ENCODE data around the gene GRM8. TPM values are rescaled to one million over a fixed set of nuclear protein-coding genes. Genes with fewer than 3 reads are reported as not detected.

Gene GRM8
- polyA plus RNA-seq, 1 donor (not counting 4 experiments of a cell fraction or from before 2014, with no cell fraction given) = not detected

DNA sequence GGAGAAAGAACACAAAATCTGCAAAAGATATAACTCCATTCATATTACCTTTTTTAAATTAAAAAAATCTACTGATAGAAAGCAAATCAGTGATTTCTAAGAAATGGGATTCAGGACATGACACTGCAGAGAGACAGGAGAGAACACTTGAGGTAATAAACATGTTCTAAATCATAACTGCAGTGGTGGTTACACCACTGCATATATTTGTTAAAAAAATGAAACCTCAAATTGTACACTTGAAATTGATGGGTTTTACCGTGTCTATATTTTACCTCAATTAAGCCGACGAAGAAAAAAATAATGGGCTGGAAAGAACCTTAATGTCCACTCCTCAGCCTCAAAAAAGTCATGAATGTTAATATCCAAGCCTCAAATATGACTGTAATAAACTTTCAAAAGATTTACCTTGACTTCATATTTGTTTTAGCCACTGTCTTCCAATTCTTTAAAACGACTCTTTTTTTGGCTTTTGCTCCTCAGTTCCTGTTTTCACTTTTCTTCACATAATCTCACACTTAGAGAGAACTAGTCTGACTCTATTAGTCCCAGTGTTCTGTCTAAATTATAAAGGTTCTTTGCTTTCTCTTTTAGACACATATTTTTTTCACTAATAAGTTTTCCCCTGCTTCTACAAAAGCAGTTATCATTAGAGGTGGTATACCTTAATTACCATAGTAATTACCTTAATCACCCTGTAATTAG, 502.4 kb downstream of the GRM8 start:
- no peak for FAIRE-seq
- dilution Hi-C loops (cut with MboI; ENCODE audit: extremely low pct_ligation_motif_present, low sequenced_read_pairs) = no loop called here

DNA sequence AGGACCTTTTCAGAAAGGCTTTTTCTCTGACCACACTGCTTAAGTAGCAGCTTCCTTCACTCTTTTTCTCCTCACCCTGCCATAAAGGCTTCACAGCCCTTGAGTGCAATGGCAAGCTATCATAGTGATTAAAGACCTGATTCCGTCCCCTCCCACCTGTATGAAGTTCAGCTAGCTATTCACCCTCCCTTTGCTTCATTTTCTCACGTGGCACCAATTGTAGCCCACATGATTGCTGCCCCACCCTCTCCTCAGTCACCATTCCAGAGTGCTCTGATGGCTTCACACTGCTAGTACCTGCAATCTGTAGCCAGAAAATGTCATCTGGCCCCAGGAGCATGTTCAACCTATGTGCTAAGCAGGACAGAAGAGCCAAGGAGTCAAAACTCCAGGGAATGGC, 523.8 kb downstream of the GRM8 start:
- TF ChIP-seq EZH2 (IDR thresholded peaks at IDR 0.05; ENCODE audit: low read length) = no peak
- TF ChIP-seq, protein P1, sequence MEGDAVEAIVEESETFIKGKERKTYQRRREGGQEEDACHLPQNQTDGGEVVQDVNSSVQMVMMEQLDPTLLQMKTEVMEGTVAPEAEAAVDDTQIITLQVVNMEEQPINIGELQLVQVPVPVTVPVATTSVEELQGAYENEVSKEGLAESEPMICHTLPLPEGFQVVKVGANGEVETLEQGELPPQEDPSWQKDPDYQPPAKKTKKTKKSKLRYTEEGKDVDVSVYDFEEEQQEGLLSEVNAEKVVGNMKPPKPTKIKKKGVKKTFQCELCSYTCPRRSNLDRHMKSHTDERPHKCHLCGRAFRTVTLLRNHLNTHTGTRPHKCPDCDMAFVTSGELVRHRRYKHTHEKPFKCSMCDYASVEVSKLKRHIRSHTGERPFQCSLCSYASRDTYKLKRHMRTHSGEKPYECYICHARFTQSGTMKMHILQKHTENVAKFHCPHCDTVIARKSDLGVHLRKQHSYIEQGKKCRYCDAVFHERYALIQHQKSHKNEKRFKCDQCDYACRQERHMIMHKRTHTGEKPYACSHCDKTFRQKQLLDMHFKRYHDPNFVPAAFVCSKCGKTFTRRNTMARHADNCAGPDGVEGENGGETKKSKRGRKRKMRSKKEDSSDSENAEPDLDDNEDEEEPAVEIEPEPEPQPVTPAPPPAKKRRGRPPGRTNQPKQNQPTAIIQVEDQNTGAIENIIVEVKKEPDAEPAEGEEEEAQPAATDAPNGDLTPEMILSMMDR (optimal IDR thresholded peaks at IDR 0.05 in 1 of 3, IDR thresholded peaks at IDR 0.05 in 1 of 3, conservative IDR thresholded peaks at IDR 0.05 in 1 of 3; ENCODE audit: extremely low read depth in 1 of 3, insufficient read depth in 2 of 3, low read length in 3 of 3) = no peak
- dilution Hi-C loops (cut with MboI; ENCODE audit: extremely low pct_ligation_motif_present, low sequenced_read_pairs) = no loop called here
- no peak for DNase-seq (ENCODE audit: low read depth, low spot score)
- FAIRE-seq = no peak
- H3K27ac ChIP-seq (ENCODE audit: control insufficient read depth, insufficient read depth, low read length) = no peak overlapping the region
- no peak overlapping the region for H3K4me3 ChIP-seq (ENCODE audit: control insufficient read depth in 2 of 3, extremely low read depth in 1 of 3, insufficient read depth in 2 of 3, low read depth in 1 of 3, low read length in 3 of 3)
- no peak overlapping the region for H3K4me2 ChIP-seq (ENCODE audit: control insufficient read depth, extremely low read depth, insufficient read depth, low read depth, low read length)
- no peaks in the 10 kb centered on the region for H3K36me3 ChIP-seq (ENCODE audit: control insufficient read depth in 2 of 2, extremely low read depth in 1 of 2, insufficient read depth in 2 of 2, low read length in 2 of 2)
- no peak overlapping the region for H3K9ac ChIP-seq (ENCODE audit: control insufficient read depth, extremely low read depth, insufficient read depth, low read length)
- H3K27me3 ChIP-seq (ENCODE audit: control insufficient read depth, extremely low read depth, insufficient read depth, low read length) = no peaks in the 10 kb centered on the region
- no peak overlapping the region for H2AFZ ChIP-seq (ENCODE audit: control insufficient read depth, low read length)
- no peaks in the 10 kb centered on the region for H3K9me1 ChIP-seq (ENCODE audit: control insufficient read depth, extremely low read depth, insufficient read depth, low read length)
- no peaks in the 10 kb centered on the region for H3K9me3 ChIP-seq (ENCODE audit: control insufficient read depth, low read depth, low read length)
- H3K79me2 ChIP-seq (ENCODE audit: control insufficient read depth, insufficient read depth, low read length) = no peaks in the 10 kb centered on the region
- no peaks in the 10 kb centered on the region for H4K20me1 ChIP-seq (ENCODE audit: control insufficient read depth, extremely low read depth, insufficient read depth, low read length)
- H3K4me1 ChIP-seq (ENCODE audit: control insufficient read depth, extremely low read depth, insufficient read depth, low read length) = peaks cover 11% of the 10 kb centered on the region

More for the DNA sequence above, 502.4 kb downstream of the GRM8 start:
- Histone ChIP-seq H3K9me1 (ENCODE audit: control insufficient read depth, extremely low read depth, insufficient read depth, low read length) (no peaks in the 10 kb centered on the region), H4K20me1 (ENCODE audit: control insufficient read depth, extremely low read depth, insufficient read depth, low read length) (no peaks in the 10 kb centered on the region), H2AFZ (ENCODE audit: control insufficient read depth, low read length) (no peak overlapping the region), H3K9ac (ENCODE audit: control insufficient read depth, extremely low read depth, insufficient read depth, low read length) (no peak overlapping the region), H3K36me3 (ENCODE audit: control insufficient read depth in 2 of 2, extremely low read depth in 1 of 2, insufficient read depth in 2 of 2, low read length in 2 of 2) (no peaks in the 10 kb centered on the region), H3K27me3 (ENCODE audit: control insufficient read depth, extremely low read depth, insufficient read depth, low read length) (no peaks in the 10 kb centered on the region), H3K27ac (ENCODE audit: control insufficient read depth, insufficient read depth, low read length) (no peak overlapping the region), H3K4me1 (ENCODE audit: control insufficient read depth, extremely low read depth, insufficient read depth, low read length) (no peaks in the 10 kb centered on the region), H3K4me3 (ENCODE audit: control insufficient read depth in 2 of 3, extremely low read depth in 1 of 3, insufficient read depth in 2 of 3, low read depth in 1 of 3, low read length in 3 of 3) (no peak overlapping the region), H3K4me2 (ENCODE audit: control insufficient read depth, extremely low read depth, insufficient read depth, low read depth, low read length) (no peak overlapping the region), H3K9me3 (ENCODE audit: control insufficient read depth, low read depth, low read length) (no peaks in the 10 kb centered on the region), H3K79me2 (ENCODE audit: control insufficient read depth, insufficient read depth, low read length) (no peaks in the 10 kb centered on the region)
- TF ChIP-seq EZH2 (IDR thresholded peaks at IDR 0.05; ENCODE audit: low read length) = no peak
- TF ChIP-seq, protein P1 (optimal IDR thresholded peaks at IDR 0.05 in 1 of 3, IDR thresholded peaks at IDR 0.05 in 1 of 3, conservative IDR thresholded peaks at IDR 0.05 in 1 of 3; ENCODE audit: extremely low read depth in 1 of 3, insufficient read depth in 2 of 3, low read length in 3 of 3) = no peak
- DNase-seq (ENCODE audit: low read depth, low spot score) = no peak
